GM18907 (cell line): ENCODE measurements around the gene ATG2A.

Source experiments
- ATAC-seq: cut with Tn5 transposase; IDR thresholded peaks from one replicate; pipeline ENCODE4 v1.9.1; 2021; ENCODE audit warnings: mild to moderate bottlenecking, moderate library complexity; ENCODE audit not compliant: unreplicated experiment

Gene ATG2A

DNA sequence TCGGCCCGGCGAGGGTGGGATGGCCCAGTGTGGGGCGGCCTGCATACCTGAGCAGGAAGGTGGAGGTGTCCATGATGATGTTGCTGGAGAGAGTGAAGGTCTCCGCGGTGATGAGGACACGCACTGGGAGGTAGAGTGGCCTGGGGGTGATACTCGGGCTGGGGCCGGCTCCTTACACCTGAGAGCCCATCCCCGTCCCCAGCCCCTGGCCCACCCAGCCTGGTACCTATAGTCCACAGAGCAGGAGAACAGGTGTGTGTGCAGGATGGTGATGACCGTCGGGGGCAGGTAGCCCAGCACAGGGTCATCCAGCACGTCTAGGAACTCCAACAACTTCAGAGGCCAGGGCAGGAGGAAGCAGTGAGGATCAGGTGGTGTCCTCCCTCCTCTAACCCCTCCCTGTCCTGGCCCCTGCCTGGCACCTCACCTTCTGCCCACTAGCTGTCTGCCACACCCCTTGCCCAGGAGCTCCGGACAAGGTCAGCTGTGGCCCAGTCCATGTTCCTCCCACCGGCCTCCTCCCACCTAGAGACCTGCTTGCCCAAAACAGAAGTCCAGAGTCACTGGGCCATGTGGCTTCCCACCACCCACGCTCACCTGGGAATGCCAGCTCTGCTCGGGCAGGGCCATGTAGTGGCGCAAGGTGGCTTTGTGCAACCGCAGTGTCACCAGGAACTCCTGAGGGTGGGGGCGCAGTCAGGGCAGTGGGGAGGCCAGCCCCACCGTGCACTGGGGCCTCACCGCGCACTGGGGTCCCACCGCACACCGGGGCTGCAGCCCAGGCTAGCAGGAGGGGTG lies 11.3 kb downstream of the ATG2A start:
- no peak for ATAC-seq

DNA sequence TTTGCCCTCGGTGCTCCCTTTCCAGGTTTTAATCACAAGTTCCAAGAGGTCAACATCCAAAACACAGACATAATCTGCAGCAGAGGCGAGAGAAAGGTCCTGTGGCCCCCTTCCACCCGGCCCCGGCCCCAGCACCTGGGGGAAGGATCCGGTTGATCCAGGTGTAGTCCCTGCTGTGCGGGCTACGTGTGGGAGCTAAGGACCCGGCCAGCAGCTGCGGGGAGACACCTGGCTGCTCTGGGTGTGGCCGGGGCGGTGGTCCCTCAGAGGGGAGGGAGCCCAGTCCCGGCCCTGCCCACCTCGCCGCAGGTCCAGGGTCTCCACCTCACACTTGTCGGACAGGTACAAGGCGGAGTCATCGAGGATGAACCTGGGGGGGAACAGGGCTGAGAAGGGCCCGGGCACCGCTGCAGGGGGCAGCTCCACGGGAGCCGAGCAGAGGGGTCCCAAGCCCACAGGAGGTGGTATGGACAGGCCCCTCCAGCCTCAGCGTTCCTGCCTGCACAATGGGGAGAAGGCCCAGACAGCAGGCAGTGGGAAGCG lies 13.6 kb downstream of the ATG2A start:
- no peak for ATAC-seq

DNA sequence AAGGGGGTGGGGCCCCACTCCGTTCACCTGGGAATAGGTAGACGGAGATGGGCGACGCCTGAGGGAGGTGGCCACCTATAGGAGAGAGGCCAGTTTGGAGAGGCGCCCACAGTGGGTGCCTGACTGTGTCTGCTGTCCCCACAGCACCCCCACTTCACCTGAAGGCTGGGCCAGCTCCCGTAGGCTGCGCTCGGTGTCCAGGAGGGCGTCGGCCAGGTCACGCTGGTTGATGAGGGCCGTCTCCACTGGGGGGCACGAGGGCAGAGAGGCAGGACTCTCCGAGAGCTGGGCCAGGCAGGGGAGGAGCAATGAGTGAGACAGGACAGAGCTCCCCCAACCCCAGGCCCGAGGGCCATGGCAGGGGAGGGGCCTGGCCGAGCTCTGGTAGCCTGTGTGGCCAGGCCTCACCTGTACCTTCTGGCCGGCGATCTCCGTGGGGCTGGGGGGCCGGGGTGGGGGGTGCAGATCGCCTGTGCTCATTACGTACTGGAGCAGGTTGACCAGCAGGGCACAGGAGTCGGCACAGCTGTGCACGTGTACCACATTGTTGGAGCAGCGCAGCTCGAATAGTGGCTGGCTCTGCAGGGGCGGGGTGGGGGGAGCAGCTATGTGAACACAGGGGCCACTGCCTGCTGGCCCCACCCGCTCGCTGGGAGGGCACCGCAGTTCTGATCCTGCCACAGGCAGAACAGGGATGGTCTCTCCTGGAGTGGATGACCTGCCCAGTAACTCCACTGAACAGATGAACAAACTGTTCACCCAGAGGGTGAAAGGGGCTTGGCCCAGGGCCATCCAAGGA lies 14.7 kb downstream of the ATG2A start:
- no peak for ATAC-seq

DNA sequence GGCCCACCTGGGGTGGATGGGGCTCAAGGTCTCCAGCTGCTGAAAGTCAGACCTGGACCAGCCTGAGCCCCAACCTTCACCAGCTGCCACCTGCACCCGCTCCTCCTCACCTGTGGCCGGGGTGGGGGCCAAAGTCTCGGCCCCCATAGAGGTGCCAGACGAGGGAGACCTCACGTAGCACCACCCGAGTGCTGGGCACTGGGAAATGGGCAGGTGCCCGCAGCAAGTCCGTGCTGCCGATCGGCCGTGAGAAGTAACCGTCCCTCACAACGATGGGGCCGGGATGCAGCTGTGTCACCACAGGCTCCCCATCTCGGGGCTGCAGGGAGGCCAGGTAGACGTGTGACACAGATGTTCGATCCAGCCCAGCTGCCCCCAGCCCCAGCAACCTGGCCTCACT lies 16.2 kb downstream of the ATG2A start:
- no peak for ATAC-seq

DNA sequence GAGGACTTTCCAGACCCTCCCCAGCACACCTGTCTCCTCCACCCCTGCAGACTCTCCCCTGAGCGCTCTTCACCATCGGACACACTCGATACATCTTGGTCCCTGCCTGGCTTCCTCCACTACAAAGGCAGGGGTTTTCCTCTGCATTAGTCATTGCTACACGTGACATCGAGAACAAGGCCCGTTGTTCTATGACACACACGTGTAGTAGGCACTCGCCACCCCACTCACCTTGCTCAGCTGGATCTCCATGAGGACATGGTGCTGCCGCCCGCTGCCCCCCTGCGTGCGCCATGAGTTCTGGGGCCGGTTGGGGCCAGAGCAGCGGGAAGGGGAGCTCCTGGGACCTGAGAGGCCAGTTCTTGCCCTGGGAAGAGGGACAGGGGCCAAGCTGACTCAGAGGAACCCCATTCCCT lies 16.7 kb downstream of the ATG2A start:
- ATAC-seq = no peak

DNA sequence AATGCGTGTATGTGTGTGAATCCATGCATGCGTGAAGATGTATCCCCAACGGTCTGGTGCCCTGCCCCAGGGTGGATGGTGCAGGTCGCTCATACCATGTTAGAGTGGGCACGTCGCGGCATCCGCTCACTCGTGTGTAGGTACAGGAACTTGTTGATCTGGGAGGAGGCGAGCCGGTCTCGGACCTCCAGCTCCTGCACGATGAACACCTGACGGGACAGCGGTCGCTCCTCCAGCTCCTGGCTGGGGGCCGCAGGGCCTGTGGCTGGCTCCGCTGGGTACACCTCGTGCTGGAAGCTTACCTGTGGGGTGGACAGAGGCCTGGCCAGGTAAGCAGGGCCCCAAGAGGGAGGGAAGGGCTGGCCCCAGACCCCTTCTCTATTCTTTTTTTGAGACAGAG lies 18.5 kb downstream of the ATG2A start:
- ATAC-seq = no peak

DNA sequence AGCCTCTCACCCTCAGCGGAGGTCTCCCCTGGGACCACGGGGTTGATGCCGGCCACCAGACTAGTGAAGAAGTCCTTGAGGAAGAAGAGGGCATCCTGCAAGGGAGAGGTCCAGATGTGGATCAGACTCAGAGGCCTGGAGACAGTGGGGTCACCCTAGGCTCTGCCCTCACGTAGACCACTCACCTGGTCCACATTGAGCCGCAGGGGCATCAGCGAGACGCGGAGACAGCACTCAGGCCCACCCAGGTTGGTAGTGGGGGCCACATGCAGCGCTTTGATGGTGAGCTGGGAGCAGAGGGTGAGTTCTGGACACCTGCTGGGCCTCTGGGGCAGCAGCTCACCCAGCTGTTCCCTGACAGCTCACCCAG lies 18.9 kb downstream of the ATG2A start:
- no peak for ATAC-seq

DNA sequence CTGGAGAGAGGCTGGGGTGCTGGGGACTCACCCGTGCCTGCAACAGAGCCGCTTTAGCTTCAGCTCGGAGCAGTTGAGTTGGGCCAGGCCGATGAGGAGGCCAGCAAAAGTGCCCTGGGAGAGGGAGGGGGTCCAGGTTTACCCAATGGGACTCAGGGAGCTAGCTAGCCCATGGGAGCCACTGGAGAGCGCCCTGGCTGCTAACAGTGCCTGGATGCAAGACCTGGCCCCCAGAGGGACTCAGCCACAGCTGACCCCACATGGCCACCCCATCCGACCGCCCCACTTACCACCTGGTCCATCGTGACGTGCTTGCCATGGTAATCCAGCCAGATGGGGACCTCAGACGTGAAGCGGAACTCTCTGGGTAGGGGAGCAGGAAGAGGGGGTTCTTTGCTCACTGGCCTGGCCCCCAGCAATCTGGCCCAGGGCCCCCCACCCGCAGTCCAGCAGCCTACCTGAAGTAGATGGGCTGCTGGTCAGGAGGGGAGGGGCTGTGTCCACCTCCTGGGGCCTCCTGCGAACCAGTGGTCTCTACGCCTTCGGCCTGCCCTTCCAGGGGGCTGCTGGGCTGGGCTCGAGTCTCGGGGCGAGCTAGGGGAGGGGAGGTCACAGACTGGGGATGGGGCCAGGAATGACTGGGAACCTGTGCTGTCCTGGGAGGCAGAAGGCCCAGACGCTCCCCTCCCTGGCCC lies 19.5 kb downstream of the ATG2A start:
- no peak for ATAC-seq

DNA sequence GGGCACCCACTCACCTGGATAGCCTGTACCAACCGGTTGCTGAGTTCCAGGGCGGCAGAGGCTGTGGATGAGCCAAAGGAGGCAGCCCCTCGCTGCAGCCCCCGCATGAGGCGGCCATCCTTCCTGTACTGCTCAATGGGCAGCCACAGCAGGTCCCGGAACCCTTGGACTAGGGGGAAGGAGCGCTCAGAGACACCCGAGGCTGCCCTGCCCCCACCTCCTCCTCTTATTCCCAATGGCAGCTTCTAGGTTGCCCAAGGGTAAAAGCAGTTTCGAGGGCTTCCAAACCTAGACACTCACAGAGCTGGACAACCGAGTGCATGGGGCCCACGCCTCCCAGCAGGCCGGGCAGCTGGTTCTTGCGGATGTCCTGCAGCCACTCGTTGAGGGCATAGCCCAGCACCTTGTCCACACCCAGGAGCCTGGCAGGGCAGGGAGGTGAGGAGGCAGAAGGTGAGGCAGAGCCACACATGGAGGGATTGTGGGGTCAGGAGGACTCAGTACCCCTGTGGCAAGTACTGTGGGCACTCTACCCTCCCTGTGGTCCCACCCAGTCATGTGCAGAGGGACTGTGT lies 20.5 kb downstream of the ATG2A start:
- ATAC-seq = no peak

DNA sequence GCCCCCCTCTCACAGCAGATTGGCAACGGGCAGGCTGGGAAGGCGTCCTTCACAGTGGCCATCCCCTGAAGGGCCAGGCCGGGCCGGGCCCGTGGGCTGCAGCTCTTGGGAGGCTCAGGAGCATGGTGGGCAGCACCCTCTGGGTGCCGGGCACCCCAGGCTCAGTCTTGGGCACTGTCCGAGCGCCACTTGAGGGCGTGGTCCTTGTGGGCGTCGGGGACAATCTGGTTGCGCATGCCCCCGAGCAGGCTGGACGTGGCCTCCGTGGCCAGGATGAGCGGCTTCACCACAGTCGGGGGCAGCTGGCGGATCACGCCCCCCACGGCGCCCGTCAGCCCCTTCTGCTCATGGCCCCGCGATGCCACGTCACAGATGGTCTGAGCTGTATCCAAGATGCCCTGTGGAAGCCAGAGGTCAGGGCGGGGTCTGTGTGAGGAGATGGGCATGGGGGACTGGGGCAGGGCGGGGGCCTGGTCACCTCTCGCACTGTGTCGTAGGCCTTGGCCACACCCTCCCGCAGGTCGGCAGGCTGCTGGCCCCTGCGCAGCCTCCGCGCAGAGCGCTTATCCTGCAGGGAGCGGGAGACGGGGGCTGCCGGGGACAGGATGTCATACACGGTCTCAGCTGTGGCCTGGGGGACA lies 22.1 kb downstream of the ATG2A start:
- no peak for ATAC-seq

DNA sequence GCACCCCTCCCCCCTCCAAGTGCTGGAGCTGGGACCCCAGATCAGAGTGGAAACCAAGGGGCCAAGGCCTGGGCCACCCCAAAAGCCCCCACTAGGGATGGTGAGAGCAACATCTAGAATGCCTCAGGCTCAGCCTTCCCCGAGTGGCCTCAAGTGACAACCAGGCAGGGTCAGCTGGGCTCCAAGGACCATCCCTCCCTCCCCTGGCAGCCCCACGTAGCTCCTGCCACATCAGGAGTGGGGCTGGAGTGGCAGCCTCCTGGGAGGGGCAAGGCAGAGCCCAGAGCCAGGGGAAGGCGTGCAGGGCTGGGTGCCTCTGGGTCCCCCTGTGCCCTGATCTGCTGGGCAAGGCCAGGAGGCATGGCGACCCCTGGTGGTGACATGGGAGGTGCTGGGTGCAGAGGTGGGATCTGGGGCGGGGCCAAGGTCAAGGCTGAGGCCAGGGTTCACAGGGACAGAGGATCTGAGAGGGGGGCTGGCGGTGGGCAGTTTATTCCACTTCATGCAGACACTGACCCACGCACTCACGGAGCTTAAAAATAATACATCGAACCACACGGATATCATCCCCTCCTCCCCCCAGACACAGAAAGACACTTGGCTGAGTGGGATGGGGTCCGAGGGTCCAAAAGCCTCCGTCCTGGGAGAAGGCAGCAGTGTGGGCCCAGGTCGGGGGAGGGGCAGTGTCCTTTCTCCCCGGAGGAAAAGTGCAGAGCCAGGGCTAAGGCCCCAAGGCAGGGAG lies 22.8 kb downstream of the ATG2A start:
- ATAC-seq = no peak

DNA sequence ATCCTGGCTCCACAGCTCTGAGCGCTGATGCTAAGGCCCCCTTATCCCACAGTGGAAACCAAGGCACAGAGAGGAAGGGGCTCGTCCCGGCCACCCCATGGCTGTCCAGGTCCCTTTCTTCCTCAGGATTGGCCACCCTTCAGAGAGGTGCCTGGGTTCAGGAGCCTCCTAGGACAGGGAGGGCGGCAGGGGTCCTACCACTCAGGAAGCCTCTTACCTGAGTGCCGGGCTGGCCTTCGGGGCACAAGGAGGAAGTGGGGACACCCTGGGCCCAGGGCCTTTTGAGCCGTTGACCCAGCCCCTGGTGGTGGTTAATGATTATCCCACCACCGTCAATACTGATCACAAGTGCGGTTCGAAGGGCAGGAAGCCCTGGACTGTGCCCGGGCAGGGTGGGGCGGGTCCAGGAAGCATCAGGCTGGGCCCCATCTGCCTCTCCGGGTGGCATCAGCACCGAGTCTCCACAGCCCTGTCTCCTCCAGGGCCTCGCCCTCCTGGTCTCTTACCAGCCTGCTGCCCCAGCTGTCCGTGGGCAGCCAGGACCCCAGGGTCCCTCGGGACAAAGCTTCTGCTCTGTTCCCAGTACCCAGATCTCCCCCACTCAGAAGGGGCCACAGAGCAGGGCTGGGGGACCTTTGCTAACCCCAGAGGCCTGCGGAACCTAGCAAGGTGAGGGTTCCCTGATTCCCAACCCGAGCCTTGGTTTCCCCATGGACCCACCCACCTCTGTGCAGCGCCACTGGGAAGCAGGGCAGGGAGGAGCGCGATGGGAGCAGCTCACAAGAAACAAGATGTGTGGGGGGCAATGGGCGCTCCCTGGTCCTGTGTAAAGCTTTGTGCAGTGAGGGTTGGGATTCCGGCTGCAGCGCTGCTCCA lies 23.6 kb downstream of the ATG2A start:
- ATAC-seq = no peak

DNA sequence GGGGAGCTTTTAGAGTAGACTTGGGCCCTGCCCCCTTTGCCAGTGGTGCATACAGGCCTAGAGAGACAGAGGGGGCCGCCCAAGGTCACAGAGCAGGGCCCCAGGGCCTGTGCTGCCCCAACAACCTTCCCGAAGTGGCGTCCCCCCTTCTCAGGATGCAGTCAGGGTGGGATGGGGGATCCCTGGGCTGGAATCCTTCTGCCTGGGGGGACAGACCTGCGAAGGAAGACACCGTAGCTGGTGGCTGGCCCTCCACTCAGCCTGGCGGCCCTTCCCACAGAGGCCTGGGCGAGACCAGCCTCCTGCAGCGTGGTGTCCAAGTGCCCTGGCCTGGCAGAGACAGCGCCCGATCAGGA lies 24.2 kb downstream of the ATG2A start:
- ATAC-seq = no peak

DNA sequence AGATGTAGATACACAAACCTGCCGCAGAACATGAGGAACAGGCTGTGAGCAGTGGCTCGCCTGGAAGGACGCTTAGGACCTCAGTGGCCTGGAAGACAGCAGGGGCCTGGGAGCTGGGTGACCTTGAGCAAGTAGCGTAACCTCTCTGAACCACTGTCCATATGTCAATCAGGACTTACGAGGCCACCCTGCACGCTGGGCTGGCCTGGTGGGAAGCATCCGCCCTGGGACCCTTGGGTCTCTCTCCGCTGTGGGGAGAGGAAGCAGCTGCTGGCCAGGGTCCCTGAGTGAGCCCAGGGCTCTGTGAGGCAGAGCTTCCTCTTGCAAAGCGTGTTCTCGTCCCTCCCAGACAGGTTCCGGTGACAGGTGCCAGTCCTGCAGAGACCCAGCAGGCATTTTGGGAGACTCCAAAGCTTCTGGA lies 24.6 kb downstream of the ATG2A start:
- ATAC-seq = no peak

DNA sequence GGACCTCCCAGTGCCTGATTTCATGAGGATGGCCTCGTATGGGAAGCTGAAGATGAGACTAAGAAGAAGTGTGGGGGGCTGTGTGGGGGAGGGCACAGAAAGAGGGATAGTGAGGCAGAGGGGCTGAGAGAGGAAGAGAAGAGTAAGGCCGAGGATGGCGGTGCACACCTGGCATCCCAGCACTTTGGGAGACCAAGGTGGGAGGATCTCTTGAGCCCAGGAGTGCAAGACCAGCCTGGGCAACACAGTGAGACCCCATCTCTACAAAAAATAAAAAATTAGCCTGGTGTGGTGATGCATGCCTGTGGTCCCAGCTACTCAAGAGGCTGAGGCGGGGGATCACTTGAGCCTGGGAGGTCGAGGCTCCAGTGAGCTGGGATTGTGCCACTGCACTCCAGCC lies 25.1 kb downstream of the ATG2A start:
- no peak for ATAC-seq

DNA sequence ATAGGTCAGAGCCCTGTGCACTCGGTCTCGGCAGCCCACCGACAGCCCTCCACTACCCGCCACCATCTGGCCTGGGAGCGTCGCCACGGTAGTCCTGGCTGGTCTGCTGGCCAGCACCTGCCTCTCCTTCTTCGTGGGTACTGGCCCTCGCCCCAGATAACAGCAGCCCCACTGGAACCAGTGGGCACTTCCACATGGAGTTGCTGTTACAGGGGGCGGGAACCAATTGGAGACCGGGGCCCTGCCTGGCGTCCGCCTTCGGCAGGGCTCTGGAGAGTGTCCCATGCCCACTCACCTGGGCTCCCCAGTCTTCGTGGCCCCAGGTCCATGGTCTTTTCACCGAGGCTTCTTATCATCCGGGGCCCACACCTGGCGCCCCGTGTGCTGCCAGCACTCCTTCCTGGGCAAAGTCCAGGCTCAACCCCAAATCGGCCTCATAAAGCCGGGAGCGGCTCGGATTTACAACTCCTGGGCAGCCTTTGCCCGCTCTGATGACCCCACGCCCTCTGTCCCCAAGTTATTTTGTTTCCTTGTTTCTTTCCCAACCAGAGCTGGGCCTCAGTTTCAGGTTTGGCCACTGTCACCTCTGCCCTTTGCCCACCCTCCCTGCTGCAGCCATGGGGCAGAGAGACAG lies 25.7 kb downstream of the ATG2A start:
- no peak for ATAC-seq

DNA sequence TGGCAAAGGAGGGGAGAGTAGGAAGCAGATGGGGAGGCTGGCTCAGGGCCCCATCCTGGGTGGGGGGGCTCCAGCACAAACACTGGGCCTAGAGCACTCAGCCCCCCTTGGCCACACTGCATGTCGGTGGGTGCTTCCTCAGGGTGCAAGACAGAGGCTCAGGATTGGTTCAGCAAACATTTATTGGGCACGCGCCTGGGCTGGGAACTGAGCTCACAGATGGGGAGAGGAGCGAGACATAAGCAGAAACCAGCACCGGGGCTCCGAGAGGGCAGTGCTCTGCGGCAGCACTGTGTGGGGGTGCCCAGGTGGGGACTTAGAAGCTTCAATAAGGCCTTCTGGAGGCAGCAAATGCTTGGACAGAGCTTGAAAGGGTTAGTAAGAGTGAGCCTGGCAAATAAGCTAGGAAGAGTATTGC lies 26.5 kb downstream of the ATG2A start:
- no peak for ATAC-seq

DNA sequence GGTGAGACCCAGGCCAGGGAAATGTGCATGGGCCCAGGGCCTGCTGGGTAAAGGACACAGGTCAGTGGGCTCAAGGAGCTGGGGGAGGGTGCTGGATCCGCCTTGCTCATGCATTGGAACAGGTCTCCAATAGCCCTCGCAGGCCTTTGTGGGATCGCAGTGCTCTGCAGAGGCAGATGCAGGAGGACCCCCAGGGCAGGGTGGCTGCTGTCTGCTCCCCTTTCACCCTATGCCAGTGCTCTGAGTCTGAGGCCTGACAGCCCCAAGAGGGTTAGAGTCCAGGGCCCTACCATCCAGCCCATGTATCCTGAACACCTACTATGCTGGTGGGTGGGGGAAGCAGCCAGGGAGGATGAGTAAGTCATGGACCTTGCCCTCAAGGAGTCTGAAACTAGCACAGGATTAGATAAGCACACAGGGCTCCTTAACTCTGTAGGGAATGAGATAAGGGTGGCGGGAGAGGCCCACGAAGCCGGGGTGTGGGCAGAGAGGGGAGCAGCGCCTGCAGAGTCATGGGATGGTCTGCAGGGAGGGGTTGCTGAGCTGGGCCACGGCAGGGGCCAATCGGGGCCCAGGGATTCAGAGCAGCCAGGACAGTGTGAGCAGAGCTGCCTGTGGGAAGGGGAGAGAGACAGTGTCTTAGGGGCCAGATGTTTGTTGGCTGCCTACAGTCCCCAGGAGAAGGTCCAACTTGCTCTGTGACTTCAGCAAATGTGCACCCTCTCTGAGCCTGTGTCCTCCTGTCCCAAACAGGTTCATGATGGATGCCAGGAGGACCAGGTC lies 28.1 kb downstream of the ATG2A start:
- no peak for ATAC-seq
